Heart right ventricle (tissue), 16 donors: Measurements from ENCODE around the gene CYS1. TPM values are rescaled to one million over a fixed set of nuclear protein-coding genes. Genes with fewer than 3 reads are reported as not detected.

Experiments
- ATAC-seq, 8 donors: fragments of 200-7000 bp; cut with Tn5 transposase; one replicate each; pipeline ENCODE4 v1.9.1; 2020; ENCODE audit warnings: mild to moderate bottlenecking in 8 of 8, moderate library complexity in 8 of 8, moderate number of reproducible peaks in 1 of 8
- DNase-seq, 2 donors: peaks; one replicate each; pipeline ENCODE4 v3.0.0-alpha.2; 2020
- H3K27ac ChIP-seq, 10 donors: fragments of 200-600 bp; sonication (generic) in 2 of 10; one replicate each; pipeline versions ENCODE4 v1.5.0 to v1.8.0; 2020 to 2022; ENCODE audit warnings: mild to moderate bottlenecking in 3 of 10
- H3K27me3 ChIP-seq, 7 donors: fragments of 200-600 bp; one replicate each; pipeline ENCODE4 v1.8.0; 2021 to 2022; ENCODE audit warnings: mild to moderate bottlenecking in 2 of 7
- H3K36me3 ChIP-seq, 9 donors: fragments of 200-600 bp; sonication (generic) in 1 of 9; one replicate each; pipeline versions ENCODE4 v1.5.0 to v1.8.0; 2020 to 2022; ENCODE audit warnings: mild to moderate bottlenecking in 2 of 9
- H3K4me1 ChIP-seq, 9 donors: fragments of 200-600 bp; sonication (generic) in 1 of 9; one replicate each; pipeline versions ENCODE4 v1.5.0 to v1.8.0; 2020 to 2022; ENCODE audit warnings: mild to moderate bottlenecking in 4 of 9
- H3K4me3 ChIP-seq, 10 donors: fragments of 200-600 bp; sonication (generic) in 2 of 10; one replicate each; pipeline versions ENCODE4 v1.5.0 to v1.8.0; 2020 to 2022; ENCODE audit warnings: mild to moderate bottlenecking in 7 of 10, moderate library complexity in 2 of 10
- H3K9me3 ChIP-seq, 11 donors: fragments of 200-600 bp in 10 of 11; sonication (generic) in 2 of 11; one replicate each; pipeline versions ENCODE4 v1.5.0 to v1.8.0; 2013 to 2022; ENCODE audit warnings: mild to moderate bottlenecking in 2 of 11, control low read depth in 1 of 11, moderate library complexity in 1 of 11
- CTCF ChIP-seq, 9 donors: fragments of 200-600 bp; sonication (generic) in 2 of 9; IDR thresholded peaks; one replicate each; pipeline versions ENCODE4 v1.5.0 to v1.8.0; 2021 to 2022; ENCODE audit warnings: antibody characterized with exemption in 9 of 9, mild to moderate bottlenecking in 5 of 9, moderate library complexity in 1 of 9
- WGBS, 2 donors: extraction: QIAGEN DNeasy Blood & Tissue Kit; methylation state at CpG; one replicate each; pipeline ENCODE4 v1.1.7; 2013; ENCODE audit warnings: inconsistent platforms in 1 of 2; 5-methylcytosine and 5-hydroxymethylcytosine counted together
- intact Hi-C, 10 donors: fragments of 100-400 bp; cut with DNase I; formaldehyde crosslinking; loops; one replicate each; pipeline versions ENCODE4 v1.11.1 to v1.14.2; 2022
- polyA plus RNA-seq, 2 donors: library from polyadenylated mRNA; stranded (reverse); fragments of 200-250 nt; gene quantifications; one replicate each; pipeline ENCODE4 v1.2.3, GENCODE V29; 2013
- total RNA-seq, 10 donors: library from RNA; stranded (reverse); fragmentation: NEBNext Ultra II Directional in 3 of 10; extraction: Animal tissue kit (Norgen Biotek cat#: 25700) in 3 of 10; gene quantifications; one replicate each; pipeline versions ENCODE4 v1.2.1 to v1.2.4, GENCODE V29; 2021 to 2023
- donor health status: Arrhythmogenic right ventricular cardiomyopathy.
- donor health status: ischemic (EF 13 %, LVEDD 7.1; RV severe dilation, severe dysfunction).
- donor health status: healthy with polysubstance abuse.
- donor health status: DM: no; HTN: yes; CAD: no.
- donor health status: DM: no; HTN: no; CAD: no.
- donor health status: ischemic (EF 25% LVEDD 6.9; RV normal size, moderate dysfunction).
- donor health status: ischemic (EF 25% LVEDD 5.7; RV mildly dilated, moderate dysfunction).
- donor health status: healthy.
- donor health status: DM: yes; HTN: yes; CAD: no.
- donor health status: Ischemic cardiomyopathy.
- donor health status: ischemic (EF 35%, LVEDD 5.7; RV mildly dilated, moderate dysfunction).
- donor health status: nonischemic (EF 11% LVEDD 7.7; RV severe dilation, severe dysfunction).
- donor health status: DM: yes; HTN: yes; CAD: no.
- donor health status: PGD.
- donor health status: ischemic (EF 29% LVEDD 5.4; RV normal size, mild dysfunction).
- donor health status: nonischemic (EF 23%, LVEDD 6.1; RV moderate dilation, normal function).

CYS1 gene
- total and polyA plus RNA-seq, 12 donors = 0.38 to 7.2 (median 2.8) TPM

GRCh38 chr2:10067330-10067729 is 12.9 kb downstream of the CYS1 start:
- Histone ChIP-seq H3K27me3 (no peaks in the 10 kb centered on the region), H3K9me3 (peaks cover 0 to 9% (median 0%) of the 10 kb centered on the region in 11 donors), H3K27ac (no peak overlapping the region), H3K4me1 (peaks cover 0 to 12% (median 0%) of the 10 kb centered on the region in 9 donors), H3K4me3 (no peak overlapping the region), H3K36me3 (peaks cover 0 to 8% (median 0%) of the 10 kb centered on the region in 9 donors)
- ATAC-seq (no peak), DNase-seq (no peak)
- 96 to 98% methylated on average over 2 of the region's 2 CpGs for WGBS, 2 donors
- intact Hi-C loops = no loop called here
- TF ChIP-seq CTCF (IDR thresholded peaks at IDR 0.05) = no peak

- 91 to 92% methylated on average over 6 of the region's 6 CpGs for WGBS, 2 donors
- no peak for TF ChIP-seq CTCF (IDR thresholded peaks at IDR 0.05)
- ATAC-seq = no peak
- no peak for DNase-seq
- H3K9me3 ChIP-seq = peaks cover 0 to 9% (median 0%) of the 10 kb centered on the region in 11 donors
- peaks cover 0 to 10% (median under 1%) of the 10 kb centered on the region in 9 donors for H3K4me1 ChIP-seq
- no peak overlapping the region for H3K27ac ChIP-seq
- intact Hi-C loops = no loop called here
- H3K4me3 ChIP-seq = no peak overlapping the region
- H3K36me3 ChIP-seq = peaks cover 0 to 8% (median 0%) of the 10 kb centered on the region in 9 donors
- no peaks in the 10 kb centered on the region for H3K27me3 ChIP-seq
Measured at GRCh38 chr2:10065773-10066055, 14.5 kb downstream of the CYS1 start.

- TF ChIP-seq CTCF (IDR thresholded peaks at IDR 0.05) = no peak
- H3K36me3 ChIP-seq = peaks cover 0 to 8% (median 0%) of the 10 kb centered on the region in 9 donors
- no peak overlapping the region for H3K4me3 ChIP-seq
- peaks cover 0 to 16% (median 3%) of the 10 kb centered on the region in 9 donors for H3K4me1 ChIP-seq
- H3K9me3 ChIP-seq = peaks cover 0 to 9% (median 0%) of the 10 kb centered on the region in 11 donors
- H3K27ac ChIP-seq = no peak overlapping the region
- DNase-seq (no peak), ATAC-seq (no peak)
- intact Hi-C loops = no loop called here
- H3K27me3 ChIP-seq = no peaks in the 10 kb centered on the region
- 92 to 95% methylated on average over 18 of the region's 18 CpGs for WGBS, 2 donors
Measured at GRCh38 chr2:10064932-10065772, 15.1 kb downstream of the CYS1 start.

- ATAC-seq = no peak
- TF ChIP-seq CTCF (IDR thresholded peaks at IDR 0.05) = no peak
- DNase-seq = no peak
- intact Hi-C loops = no loop called here
- Histone ChIP-seq H3K9me3 (peaks cover 0 to 9% (median 0%) of the 10 kb centered on the region in 11 donors), H3K4me1 (peaks cover 0 to 16% (median 3%) of the 10 kb centered on the region in 9 donors), H3K27ac (no peak overlapping the region), H3K27me3 (no peaks in the 10 kb centered on the region), H3K4me3 (no peak overlapping the region), H3K36me3 (peaks cover 0 to 8% (median 0%) of the 10 kb centered on the region in 9 donors)
- 95 to 96% methylated on average over 9 of the region's 9 CpGs for WGBS, 2 donors
Measured at GRCh38 chr2:10063566-10063965, 16.6 kb downstream of the CYS1 start.
